HEK293T (cell line): ENCODE measurements around the gene CYP27C1.

Experiments
- CTCF ChIA-PET: fragments of 350-600 bp; formaldehyde crosslinking; extraction: SDS; loops from one replicate; lab custom pipeline; 2021; ENCODE audit warnings: antibody characterized with exemption, inconsistent platforms; lab: Yijun Ruan, JAX
- POLR2A ChIA-PET: fragments of 350-600 bp; formaldehyde crosslinking; extraction: SDS; loops from one replicate; lab custom pipeline; 2020; ENCODE audit warnings: antibody characterized with exemption, inconsistent platforms; lab: Yijun Ruan, JAX
- DNase-seq: peaks from one replicate; pipeline ENCODE4 v3.0.0; 2012; ENCODE audit warnings: mixed read lengths; ENCODE audit errors: extremely low spot score
- ARNT ChIP-seq: fragments of 450-650 bp; IDR thresholded peaks from 2 replicates; pipeline ENCODE4 v1.6.1; 2017; ENCODE audit warnings: mild to moderate bottlenecking
- BHLHE40 ChIP-seq: fragments of 450-650 bp; IDR thresholded peaks from 2 replicates; pipeline ENCODE4 v1.6.1; 2016; ENCODE audit warnings: mild to moderate bottlenecking, moderate library complexity, borderline replicate concordance
- CTBP1 ChIP-seq: fragments of 450-650 bp; IDR thresholded peaks from 2 replicates; pipeline ENCODE4 v1.6.1; 2016; ENCODE audit warnings: borderline replicate concordance
- ELF4 ChIP-seq: fragments of 450-650 bp; IDR thresholded peaks from 2 replicates; pipeline ENCODE4 v1.6.1; 2017; ENCODE audit warnings: antibody characterized with exemption
- FOXA1 ChIP-seq: fragments of 450-650 bp; IDR thresholded peaks from 2 replicates; pipeline ENCODE4 v1.6.1; 2016; ENCODE audit warnings: mild to moderate bottlenecking
- FOXK2 ChIP-seq: fragments of 450-650 bp; IDR thresholded peaks from 2 replicates; pipeline ENCODE4 v1.6.1; 2016; ENCODE audit warnings: mild to moderate bottlenecking
- FOXM1 ChIP-seq: fragments of 450-650 bp; IDR thresholded peaks from 2 replicates; pipeline ENCODE4 v1.6.1; 2017; ENCODE audit warnings: mild to moderate bottlenecking, borderline replicate concordance
- HDGF ChIP-seq: fragments of 450-650 bp; IDR thresholded peaks from 2 replicates; pipeline ENCODE4 v1.6.1; 2017; ENCODE audit warnings: antibody characterized with exemption, borderline replicate concordance
- L3MBTL2 ChIP-seq: fragments of 450-650 bp; conservative IDR thresholded peaks from 2 replicates; pipeline ENCODE4 v1.6.1; 2016; ENCODE audit warnings: mild to moderate bottlenecking
- LEF1 ChIP-seq: fragments of 450-650 bp; IDR thresholded peaks from 2 replicates; pipeline ENCODE4 v1.6.1; 2017; ENCODE audit warnings: mild to moderate bottlenecking, borderline replicate concordance
- NFRKB ChIP-seq: fragments of 450-650 bp; IDR thresholded peaks from 2 replicates; pipeline ENCODE4 v1.6.1; 2016; ENCODE audit warnings: mild to moderate bottlenecking, moderate library complexity
- PKNOX1 ChIP-seq: fragments of 450-650 bp; IDR thresholded peaks from 2 replicates; pipeline ENCODE4 v1.6.1; 2016
- SP1 ChIP-seq: fragments of 450-650 bp; IDR thresholded peaks from 2 replicates; pipeline ENCODE4 v1.6.1; 2017
- SUZ12 ChIP-seq: fragments of 450-650 bp; IDR thresholded peaks from 2 replicates; pipeline ENCODE4 v1.6.1; 2016; ENCODE audit warnings: mild to moderate bottlenecking
- TARDBP ChIP-seq: fragments of 450-650 bp; IDR thresholded peaks from 2 replicates; pipeline ENCODE4 v1.6.1; 2016
- ZNF384 ChIP-seq: fragments of 450-650 bp; IDR thresholded peaks from 2 replicates; pipeline ENCODE4 v1.6.1; 2016

The CYP27C1 gene

GRCh38 chr2:127200962-127201361 lies 19.1 kb downstream of the CYP27C1 start:
- no peak for DNase-seq
- TF ChIP-seq LEF1, result no peak
- no peak for TF ChIP-seq HDGF
- POLR2A ChIA-PET, result no interaction called here
- CTCF ChIA-PET, result interaction anchor here (0.6 kb wide), 1 partner anchor 74 kb away, joined by 3 read pairs; no protein-coding TSS in a partner anchor

GRCh38 chr2:127199223-127199622 lies 20.9 kb downstream of the CYP27C1 start:
- TF ChIP-seq HDGF (no peak), PKNOX1 (no peak), ARNT (no peak), TARDBP (no peak)
- CTCF ChIA-PET, result interaction anchor here (0.6 to 0.7 kb wide), 2 partner anchors 257 to 1471 kb away, joined by 3 to 4 read pairs; no protein-coding TSS in a partner anchor

GRCh38 chr2:127197475-127198385 lies 22.4 kb downstream of the CYP27C1 start:
- POLR2A ChIA-PET, result interaction anchor here (1.0 to 1.4 kb wide), 2 partner anchors 97 to 103 kb away, joined by 4 to 10 read pairs; partner anchors contain the start of gene ERCC3
- DNase-seq, result peak; percentile 80
- CTCF ChIA-PET, result interaction anchor here (0.6 to 1.3 kb wide), 10 partner anchors 10 to 281 kb away, joined by 3 to 7 read pairs (median 4); partner anchors contain the start of gene ERCC3
- no peak for TF ChIP-seq BHLHE40
- no peak for TF ChIP-seq FOXA1
- TF ChIP-seq PKNOX1, result no peak
- TF ChIP-seq L3MBTL2, result no peak
- TF ChIP-seq LEF1, result no peak
- no peak for TF ChIP-seq ZNF384
- TF ChIP-seq CTBP1, result no peak
- TF ChIP-seq FOXK2, result no peak
- no peak for TF ChIP-seq HDGF
- no peak for TF ChIP-seq SP1
- TF ChIP-seq NFRKB, result no peak
- TF ChIP-seq ARNT, result no peak
- no peak for TF ChIP-seq FOXM1
- no peak for TF ChIP-seq SUZ12
- no peak for TF ChIP-seq ELF4

More at GRCh38 chr2:127199223-127199622, 20.9 kb downstream of the CYP27C1 start:
- POLR2A ChIA-PET, result interaction anchor here (1.9 kb wide), 1 partner anchor 95 kb away, joined by 5 read pairs; the partner anchor contains the start of gene ERCC3
- no peak for DNase-seq

- ChIA-PET POLR2A (interaction anchor here (1.0 to 1.4 kb wide), 2 partner anchors 97 to 104 kb away, joined by 4 to 10 read pairs; partner anchors contain the start of gene ERCC3), CTCF (interaction anchor here (0.6 to 1.3 kb wide), 9 partner anchors 9 to 282 kb away, joined by 3 to 7 read pairs (median 4); partner anchors contain the start of gene ERCC3)
- no peak for DNase-seq
- no peak for TF ChIP-seq ZNF384
- TF ChIP-seq FOXA1, result no peak
- no peak for TF ChIP-seq LEF1
- no peak for TF ChIP-seq FOXM1
These were observed 23.1 kb downstream of the CYP27C1 start for GRCh38 chr2:127196998-127197397.

- no peak for DNase-seq
- ChIA-PET CTCF (interaction anchor here (1.0 to 1.3 kb wide), 3 partner anchors 8 to 282 kb away, joined by 3 to 6 read pairs (median 4); no protein-coding TSS in a partner anchor), POLR2A (interaction anchor here (1.0 to 1.4 kb wide), 2 partner anchors 98 to 105 kb away, joined by 4 to 10 read pairs; partner anchors contain the start of gene ERCC3)
- TF ChIP-seq PKNOX1 (no peak), LEF1 (no peak), FOXM1 (no peak), FOXK2 (no peak), CTBP1 (no peak), ELF4 (no peak), BHLHE40 (no peak)
These were observed 23.6 kb downstream of the CYP27C1 start for GRCh38 chr2:127196549-127196948.

GRCh38 chr2:127195140-127196074 lies 24.7 kb downstream of the CYP27C1 start:
- TF ChIP-seq SUZ12, result no peak
- TF ChIP-seq TARDBP, result no peak
- TF ChIP-seq L3MBTL2, result no peak
- TF ChIP-seq NFRKB, result no peak
- no peak for TF ChIP-seq ELF4
- no peak for TF ChIP-seq ARNT
- no peak for TF ChIP-seq CTBP1
- no peak for TF ChIP-seq BHLHE40
- no peak for TF ChIP-seq FOXA1
- no peak for TF ChIP-seq LEF1
- TF ChIP-seq PKNOX1, result no peak
- no peak for TF ChIP-seq SP1
- no peak for TF ChIP-seq HDGF
- no peak for TF ChIP-seq ZNF384
- no peak for TF ChIP-seq FOXK2
- TF ChIP-seq FOXM1, result no peak
- CTCF ChIA-PET, result interaction anchor here (0.6 kb wide), 1 partner anchor 16 kb away, joined by 3 read pairs; no protein-coding TSS in a partner anchor

More at GRCh38 chr2:127195140-127196074, 24.7 kb downstream of the CYP27C1 start:
- POLR2A ChIA-PET, result no interaction called here
- DNase-seq, result no peak
